ENCODE data around the gene CSPG4.

The CSPG4 gene

GRCh38 chr15:75669191-75669878, 43.3 kb downstream of the CSPG4 start:
- no peak for DNase-seq (ENCODE audit: low read depth)

GRCh38 chr15:75666823-75667501, 45.7 kb downstream of the CSPG4 start:
- DNase-seq (ENCODE audit: low read depth) = peak; percentile 99

- no peak for DNase-seq (ENCODE audit: low read depth)
Measured at GRCh38 chr15:75663931-75664421, 48.7 kb downstream of the CSPG4 start.

GRCh38 chr15:75662823-75663519, 49.7 kb downstream of the CSPG4 start:
- DNase-seq (ENCODE audit: low read depth) = no peak

- no peak for DNase-seq (ENCODE audit: low read depth)
Measured at GRCh38 chr15:75661756-75662140, 50.9 kb downstream of the CSPG4 start.

- peak; percentile 84 for DNase-seq (ENCODE audit: low read depth)
Measured at GRCh38 chr15:75661100-75661755, 51.4 kb downstream of the CSPG4 start.

- no peak for DNase-seq (ENCODE audit: low read depth)
Measured at GRCh38 chr15:75659928-75660645, 52.6 kb downstream of the CSPG4 start.

GRCh38 chr15:75659141-75659771, 53.4 kb downstream of the CSPG4 start:
- no peak for DNase-seq (ENCODE audit: low read depth)

- no peak for DNase-seq (ENCODE audit: low read depth)
Measured at GRCh38 chr15:75656813-75657212, 55.8 kb downstream of the CSPG4 start.

- no peak for DNase-seq (ENCODE audit: low read depth)
Measured at GRCh38 chr15:75656331-75656730, 56.3 kb downstream of the CSPG4 start.

GRCh38 chr15:75655931-75656330, 56.7 kb downstream of the CSPG4 start:
- DNase-seq (ENCODE audit: low read depth) = no peak

GRCh38 chr15:75654201-75654907, 58.3 kb downstream of the CSPG4 start:
- no peak for DNase-seq (ENCODE audit: low read depth)

GRCh38 chr15:75653347-75653913, 59.2 kb downstream of the CSPG4 start:
- DNase-seq (ENCODE audit: low read depth) = no peak

GRCh38 chr15:75651810-75652543, 60.7 kb downstream of the CSPG4 start:
- no peak for DNase-seq (ENCODE audit: low read depth)

GRCh38 chr15:75650908-75651809, 61.5 kb downstream of the CSPG4 start:
- no peak for DNase-seq (ENCODE audit: low read depth)

- DNase-seq (ENCODE audit: low read depth) = no peak
Measured at GRCh38 chr15:75649848-75650247, 62.8 kb downstream of the CSPG4 start.

GRCh38 chr15:75649045-75649761, 63.4 kb downstream of the CSPG4 start:
- no peak for DNase-seq (ENCODE audit: low read depth)

Data from GM04503 (cell line).